WTC11 (cell line): Measurements from ENCODE around the gene NOL4L. TPM values are rescaled to one million over a fixed set of nuclear protein-coding genes. Genes with fewer than 3 reads are reported as not detected.

Source experiments
- ATAC-seq: fragments of 200-7000 bp; cut with Tn5 transposase; 2 replicates; pipeline ENCODE4 v1.10.0; 2021; ENCODE audit warnings: mild to moderate bottlenecking, moderate library complexity
- CTCF ChIA-PET: fragments of 300-600 bp; sonication (Branson Sonifier 250); formaldehyde crosslinking; loops from one replicate; lab custom pipeline; 2021; ENCODE audit warnings: antibody characterized with exemption; lab: Charles Lee
- POLR2A ChIA-PET: fragments of 350-600 bp; sonication (Branson Sonifier 250); formaldehyde crosslinking; loops from one replicate; lab custom pipeline; 2021; ENCODE audit warnings: antibody characterized with exemption; lab: Charles Lee
- DNase-seq: peaks from one replicate; pipeline ENCODE4 v3.0.0; 2021; ENCODE audit warnings: low spot score
- H3K27ac Mint-ChIP-seq: 2 replicates; pipeline ENCODE4 v1.8.0; 2021; ENCODE audit warnings: mixed read lengths
- H3K27me3 Mint-ChIP-seq: 2 replicates; pipeline ENCODE4 v1.8.0; 2021; ENCODE audit warnings: low read depth, mild to moderate bottlenecking, moderate library complexity, mixed read lengths
- H3K36me3 Mint-ChIP-seq: 2 replicates; pipeline ENCODE4 v1.8.0; 2021; ENCODE audit warnings: mixed read lengths
- H3K4me1 Mint-ChIP-seq: 2 replicates; pipeline ENCODE4 v1.8.0; 2022; ENCODE audit warnings: mixed read lengths
- H3K4me3 Mint-ChIP-seq: 2 replicates; pipeline ENCODE4 v1.8.0; 2021; ENCODE audit warnings: mild to moderate bottlenecking, moderate library complexity, mixed read lengths
- H3K9me3 Mint-ChIP-seq: 2 replicates; pipeline ENCODE4 v1.8.0; 2021; ENCODE audit warnings: mixed read lengths
- ATF1 ChIP-seq: sonication (generic); formaldehyde crosslinking; IDR thresholded peaks from 2 replicates; pipeline ENCODE4 v1.8.1; 2023; ENCODE audit warnings: mild to moderate bottlenecking, moderate library complexity, missing genetic modification reagents
- CBFB ChIP-seq: sonication (generic); formaldehyde crosslinking; IDR thresholded peaks from 2 replicates; pipeline ENCODE4 v1.8.1; 2022; ENCODE audit warnings: mild to moderate bottlenecking, low read depth, missing genetic modification reagents
- CREB1 ChIP-seq: sonication (generic); formaldehyde crosslinking; IDR thresholded peaks from 2 replicates; pipeline ENCODE4 v1.8.0; 2023; ENCODE audit warnings: mild to moderate bottlenecking, missing genetic modification reagents
- ELF4 ChIP-seq: sonication (generic); formaldehyde crosslinking; IDR thresholded peaks from 2 replicates; pipeline ENCODE4 v1.8.1; 2022; ENCODE audit warnings: low read depth, mild to moderate bottlenecking, moderate library complexity, missing genetic modification reagents
- ETV6 ChIP-seq: sonication (generic); formaldehyde crosslinking; IDR thresholded peaks from 2 replicates; pipeline ENCODE4 v1.8.1; 2022; ENCODE audit warnings: mild to moderate bottlenecking, missing genetic modification reagents
- FOXJ3 ChIP-seq: sonication (generic); formaldehyde crosslinking; IDR thresholded peaks from 2 replicates; pipeline ENCODE4 v1.9.0; 2021; ENCODE audit warnings: missing genetic modification reagents, mild to moderate bottlenecking, borderline replicate concordance
- GABPB1 ChIP-seq: sonication (generic); formaldehyde crosslinking; IDR thresholded peaks from 2 replicates; pipeline ENCODE4 v1.8.1; 2023; ENCODE audit warnings: mild to moderate bottlenecking, missing genetic modification reagents
- IRF1 ChIP-seq: sonication (generic); formaldehyde crosslinking; IDR thresholded peaks from 2 replicates; pipeline ENCODE4 v1.8.0; 2023; ENCODE audit warnings: missing genetic modification reagents
- MAX ChIP-seq: sonication (generic); formaldehyde crosslinking; IDR thresholded peaks from 2 replicates; pipeline ENCODE4 v1.8.0; 2022; ENCODE audit warnings: mild to moderate bottlenecking, missing genetic modification reagents
- MYBL2 ChIP-seq: sonication (generic); formaldehyde crosslinking; IDR thresholded peaks from 2 replicates; pipeline ENCODE4 v1.8.1; 2023; ENCODE audit warnings: mild to moderate bottlenecking, moderate library complexity, missing genetic modification reagents
- NFATC4 ChIP-seq: fragments of 250-450 bp; sonication (Bioruptor Pico); IDR thresholded peaks from 2 replicates; pipeline ENCODE4 v1.9.0; 2021; ENCODE audit warnings: mild to moderate bottlenecking
- NR1H2 ChIP-seq: sonication (generic); formaldehyde crosslinking; IDR thresholded peaks from 2 replicates; pipeline ENCODE4 v1.9.0; 2021; ENCODE audit warnings: mild to moderate bottlenecking, moderate library complexity, missing genetic modification reagents
- NR2C2 ChIP-seq: sonication (generic); formaldehyde crosslinking; IDR thresholded peaks from 2 replicates; pipeline ENCODE4 v1.8.0; 2022; ENCODE audit warnings: mild to moderate bottlenecking, missing genetic modification reagents
- PRDM15 ChIP-seq: sonication (generic); formaldehyde crosslinking; IDR thresholded peaks from 2 replicates; pipeline ENCODE4 v1.8.0; 2022; ENCODE audit warnings: missing genetic modification reagents
- RELA ChIP-seq: sonication (generic); formaldehyde crosslinking; IDR thresholded peaks from 2 replicates; pipeline ENCODE4 v1.8.1; 2022; ENCODE audit warnings: missing genetic modification reagents, mild to moderate bottlenecking, borderline replicate concordance
- RORB ChIP-seq: fragments of 250-450 bp; sonication (Bioruptor Pico); IDR thresholded peaks from 2 replicates; pipeline ENCODE4 v1.9.0; 2021; ENCODE audit warnings: mild to moderate bottlenecking
- SMAD3 ChIP-seq: sonication (generic); formaldehyde crosslinking; IDR thresholded peaks from 2 replicates; pipeline ENCODE4 v1.8.0; 2022; ENCODE audit warnings: missing genetic modification reagents, mild to moderate bottlenecking, borderline replicate concordance
- SMAD4 ChIP-seq: sonication (generic); formaldehyde crosslinking; IDR thresholded peaks from 2 replicates; pipeline ENCODE4 v1.8.0; 2022; ENCODE audit warnings: mild to moderate bottlenecking, missing genetic modification reagents
- SP1 ChIP-seq: sonication (generic); formaldehyde crosslinking; conservative IDR thresholded peaks from 2 replicates; pipeline ENCODE4 v1.8.1; 2022; ENCODE audit warnings: missing genetic modification reagents
- TEAD4 ChIP-seq: sonication (generic); formaldehyde crosslinking; IDR thresholded peaks from 2 replicates; pipeline ENCODE4 v1.8.0; 2022; ENCODE audit warnings: mild to moderate bottlenecking, missing genetic modification reagents
- ZBTB43 ChIP-seq: sonication (generic); formaldehyde crosslinking; IDR thresholded peaks from 2 replicates; pipeline ENCODE4 v1.8.1; 2023; ENCODE audit warnings: mild to moderate bottlenecking, missing genetic modification reagents
- ZMAT4 ChIP-seq: fragments of 250-450 bp; sonication (Bioruptor Pico); IDR thresholded peaks from 2 replicates; pipeline ENCODE4 v1.9.0; 2021; ENCODE audit warnings: mild to moderate bottlenecking
- ZNF232 ChIP-seq: sonication (generic); formaldehyde crosslinking; IDR thresholded peaks from 2 replicates; pipeline ENCODE4 v1.8.0; 2022; ENCODE audit warnings: mild to moderate bottlenecking, missing genetic modification reagents
- ZNF263 ChIP-seq: sonication (generic); formaldehyde crosslinking; IDR thresholded peaks from 2 replicates; pipeline ENCODE4 v1.8.1; 2022; ENCODE audit warnings: low read depth, mild to moderate bottlenecking, moderate library complexity, missing genetic modification reagents
- ZNF416 ChIP-seq: fragments of 250-450 bp; sonication (Bioruptor Pico); IDR thresholded peaks from 2 replicates; pipeline ENCODE4 v1.9.0; 2021; ENCODE audit warnings: mild to moderate bottlenecking, inconsistent platforms
- ZNF671 ChIP-seq: fragments of 250-450 bp; sonication (Bioruptor Pico); IDR thresholded peaks from 2 replicates; pipeline ENCODE4 v1.8.0; 2021; ENCODE audit warnings: mild to moderate bottlenecking
- total RNA-seq: library from RNA; stranded (reverse); gene quantifications from 3 replicates; pipeline ENCODE4 v1.2.3, GENCODE V29; 2021

Gene NOL4L
- total RNA-seq, 1 experiment from 2014 or later: 29.0 TPM

- H3K27me3 Mint-ChIP-seq: no peaks in the 10 kb centered on the region; the same call in 1 of the 2 replicates
- H3K9me3 Mint-ChIP-seq: no peaks in the 10 kb centered on the region
- H3K4me3 Mint-ChIP-seq: no peak overlapping the region
- ChIA-PET CTCF (interaction anchor here (1.0 to 3.6 kb wide), 10 partner anchors 12 to 137 kb away, joined by 3 to 16 read pairs (median 4); no protein-coding TSS in a partner anchor), POLR2A (interaction anchor here (0.6 kb wide), 1 partner anchor 186 kb away, joined by 4 read pairs; no protein-coding TSS in a partner anchor)
- H3K27ac Mint-ChIP-seq: no peak overlapping the region
- no peaks in the 10 kb centered on the region for H3K36me3 Mint-ChIP-seq
- TF ChIP-seq CBFB (no peak), ELF4 (CRISPR knock-in tag) (no peak), ZNF232 (no peak), SMAD4 (CRISPR knock-in tag) (no peak), ZNF416 (CRISPR knock-in tag) (no peak), TEAD4 (CRISPR knock-in tag) (no peak), NR1H2 (CRISPR knock-in tag) (no peak), ETV6 (no peak), ZNF671 (CRISPR knock-in tag) (no peak), FOXJ3 (no peak), RELA (no peak), IRF1 (CRISPR knock-in tag) (no peak), ZMAT4 (CRISPR knock-in tag) (no peak), ZBTB43 (CRISPR knock-in tag) (no peak), MAX (CRISPR knock-in tag) (no peak), MYBL2 (CRISPR knock-in tag) (no peak), ATF1 (CRISPR knock-in tag) (no peak), NFATC4 (no peak)
- 0 out of 2 replicates have a peak, but pooled peaks cover 4% of the 10 kb centered on the region for H3K4me1 Mint-ChIP-seq
- DNase-seq (no peak), ATAC-seq (peak; percentile 50)
Observed at GRCh38 chr20:32528171-32528891, 56.8 kb downstream of the NOL4L start.

- Mint-ChIP-seq H3K4me1 (0 out of 2 replicates have a peak, but pooled peaks cover 4% of the 10 kb centered on the region), H3K27me3 (no peaks in the 10 kb centered on the region; the same call in 1 of the 2 replicates), H3K9me3 (no peaks in the 10 kb centered on the region), H3K4me3 (no peak overlapping the region), H3K36me3 (no peaks in the 10 kb centered on the region), H3K27ac (no peak overlapping the region)
- no peak; the same call in 1 of the 2 replicates for ATAC-seq
- CTCF ChIA-PET: interaction anchor here (0.6 to 3.6 kb wide), 11 partner anchors 11 to 338 kb away, joined by 3 to 16 read pairs (median 4); no protein-coding TSS in a partner anchor
- no peak for DNase-seq
- POLR2A ChIA-PET: no interaction called here
- TF ChIP-seq PRDM15 (CRISPR knock-in tag) (no peak), SMAD4 (CRISPR knock-in tag) (no peak), ZNF232 (no peak), MYBL2 (CRISPR knock-in tag) (no peak), ZNF263 (CRISPR knock-in tag) (no peak), ZNF671 (CRISPR knock-in tag) (no peak), GABPB1 (CRISPR knock-in tag) (no peak), NR2C2 (CRISPR knock-in tag) (no peak), RORB (CRISPR knock-in tag) (no peak), CREB1 (CRISPR knock-in tag) (no peak), NFATC4 (no peak), FOXJ3 (no peak), SP1 (no peak), ZBTB43 (CRISPR knock-in tag) (no peak), SMAD3 (CRISPR knock-in tag) (no peak), ZNF416 (CRISPR knock-in tag) (no peak)
Observed at GRCh38 chr20:32527447-32528055, 57.6 kb downstream of the NOL4L start.
